H1 (cell line): Measurements from ENCODE around the gene HS3ST1. TPM values are rescaled to one million over a fixed set of nuclear protein-coding genes. Genes with fewer than 3 reads are reported as not detected.

Experiments used
- CTCF ChIA-PET: fragments of 300-600 bp; sonication (Branson Sonifier 250); formaldehyde crosslinking; loops from one replicate; lab custom pipeline; 2021; ENCODE audit not compliant: partially characterized antibody; lab: Charles Lee
- POLR2A ChIA-PET: fragments of 300-600 bp; sonication (Branson Sonifier 250); formaldehyde crosslinking; loops from one replicate; lab custom pipeline; 2021; ENCODE audit warnings: inconsistent platforms; ENCODE audit not compliant: partially characterized antibody; lab: Charles Lee
- DNase-seq, 2 experiments: peaks; one replicate each; pipeline versions ENCODE4 v3.0.0 to v3.0.0-alpha.2; 2010 to 2022; ENCODE audit warnings: low spot score in 2 of 2, low read depth in 1 of 2, mixed read lengths in 1 of 2
- FAIRE-seq: peaks from 2 replicates; lab custom pipeline; 2011; peaks lifted over from hg19 to GRCh38; lab: Jason Lieb, UNC
- H2AFZ ChIP-seq: 2 replicates; pipeline ENCODE4 v1.8.1; 2012; ENCODE audit warnings: low read length, inconsistent platforms
- H2AK5ac ChIP-seq: 2 replicates; pipeline ENCODE4 v1.6.1; 2013; ENCODE audit warnings: low read depth, low read length
- H2BK120ac ChIP-seq: replicated peaks from 2 replicates; pipeline ENCODE3; 2013; ENCODE audit warnings: low read depth, low read length, inconsistent platforms
- H2BK12ac ChIP-seq: 2 replicates; pipeline ENCODE4 v1.6.1; 2013; ENCODE audit warnings: low read depth, low read length
- H2BK15ac ChIP-seq: 2 replicates; pipeline ENCODE4 v1.6.1; 2013; ENCODE audit warnings: low read length
- H2BK20ac ChIP-seq: 2 replicates; pipeline ENCODE4 v1.6.1; 2013; ENCODE audit warnings: low read length
- H2BK5ac ChIP-seq: 2 replicates; pipeline ENCODE4 v1.6.1; 2013; ENCODE audit warnings: low read depth, low read length
- H3K14ac ChIP-seq: 2 replicates; pipeline ENCODE4 v1.6.1; 2013; ENCODE audit warnings: inconsistent platforms; ENCODE audit not compliant: insufficient read length
- H3K18ac ChIP-seq: 2 replicates; pipeline ENCODE4 v1.6.1; 2013; ENCODE audit warnings: low read length; ENCODE audit errors: extremely low read depth
- H3K23ac ChIP-seq: 2 replicates; pipeline ENCODE4 v1.6.1; 2013; ENCODE audit warnings: inconsistent platforms; ENCODE audit not compliant: insufficient read length
- H3K23me2 ChIP-seq: 2 replicates; pipeline ENCODE4 v1.6.1; 2013; ENCODE audit warnings: low read depth, low read length
- H3K27ac ChIP-seq: 2 replicates; pipeline ENCODE4 v1.6.1; 2011; ENCODE audit warnings: low read depth, low read length, inconsistent platforms
- H3K27me3 ChIP-seq, 4 experiments: replicated peaks in 1 of 4; 1 replicate in 1 of 4; 2 replicates in 3 of 4; pipeline versions ENCODE4 v1.6.1 to v1.8.1; 2011 to 2013; ENCODE audit warnings: low read length in 3 of 4, mild to moderate bottlenecking in 3 of 4, inconsistent platforms in 2 of 4, mixed read lengths in 2 of 4, moderate library complexity in 1 of 4; ENCODE audit not compliant: control insufficient read depth in 3 of 4, insufficient read depth in 3 of 4; ENCODE audit errors: extremely low read depth in 1 of 4
- H3K36me3 ChIP-seq, 4 experiments: 2 replicates each; pipeline versions ENCODE4 v1.6.1 to v1.8.1; 2011 to 2013; ENCODE audit warnings: mild to moderate bottlenecking in 4 of 4, low read length in 3 of 4, moderate library complexity in 2 of 4, control low read depth in 1 of 4, inconsistent platforms in 1 of 4; ENCODE audit not compliant: insufficient read depth in 4 of 4, control insufficient read depth in 2 of 4
- H3K4ac ChIP-seq: replicated peaks from 2 replicates; pipeline ENCODE3; 2013; ENCODE audit warnings: low read length, low read depth, mixed read lengths, inconsistent platforms; ENCODE audit not compliant: insufficient read length
- H3K4me1 ChIP-seq, 4 experiments: replicated peaks in 1 of 4; 1 replicate in 1 of 4; 2 replicates in 3 of 4; pipeline versions ENCODE4 v1.6.1 to v1.8.1; 2011 to 2013; ENCODE audit warnings: low read length in 3 of 4, inconsistent platforms in 2 of 4, mixed read lengths in 1 of 4; ENCODE audit not compliant: insufficient read depth in 4 of 4, control insufficient read depth in 3 of 4
- H3K4me2 ChIP-seq, 2 experiments: 2 replicates each; pipeline versions ENCODE4 v1.6.1 to v1.8.1; 2011 to 2013; ENCODE audit warnings: low read depth in 2 of 2, low read length in 2 of 2, control low read depth in 1 of 2, inconsistent platforms in 1 of 2, mild to moderate bottlenecking in 1 of 2; ENCODE audit not compliant: insufficient read depth in 1 of 2
- H3K4me3 ChIP-seq, 4 experiments: fragments of 200-600, 300-600 bp in 1 of 4; sonication (generic), shearing (Covaris generic), sonication (Bioruptor Twin) in 1 of 4; 2 replicates each; pipeline versions ENCODE4 v1.5.1 to v1.8.1; 2011 to 2016; ENCODE audit warnings: low read length in 4 of 4, low read depth in 3 of 4, control low read depth in 2 of 4, inconsistent platforms in 2 of 4, mild to moderate bottlenecking in 2 of 4, mixed read lengths in 1 of 4, moderate library complexity in 1 of 4; ENCODE audit not compliant: insufficient read depth in 2 of 4; ENCODE audit errors: extremely low read depth in 1 of 4
- H3K56ac ChIP-seq: replicated peaks from 2 replicates; pipeline ENCODE3; 2013; ENCODE audit warnings: low read depth, mild to moderate bottlenecking, mixed read lengths, low read length, inconsistent platforms; ENCODE audit not compliant: insufficient read length
- H3K79me1 ChIP-seq: 2 replicates; pipeline ENCODE4 v1.6.1; 2013; ENCODE audit warnings: low read depth, low read length, control low read depth
- H3K79me2 ChIP-seq, 2 experiments: 2 replicates each; pipeline versions ENCODE4 v1.6.1 to v1.8.1; 2012 to 2013; ENCODE audit warnings: low read length in 2 of 2, mild to moderate bottlenecking in 2 of 2, inconsistent platforms in 1 of 2; ENCODE audit not compliant: insufficient read depth in 2 of 2, control insufficient read depth in 1 of 2
- H3K9ac ChIP-seq, 4 experiments: replicated peaks in 1 of 4; 1 replicate in 1 of 4; 2 replicates in 3 of 4; pipeline versions ENCODE4 v1.6.1 to v1.8.1; 2011 to 2013; ENCODE audit warnings: low read depth in 3 of 4, low read length in 3 of 4, control low read depth in 2 of 4, mild to moderate bottlenecking in 2 of 4, moderate library complexity in 2 of 4, inconsistent platforms in 1 of 4; ENCODE audit errors: extremely low read depth in 1 of 4
- H3K9me3 ChIP-seq, 2 experiments: 2 replicates each; pipeline versions ENCODE4 v1.6.1 to v1.8.1; 2012 to 2013; ENCODE audit warnings: mild to moderate bottlenecking in 2 of 2, moderate library complexity in 2 of 2, control low read depth in 1 of 2, inconsistent platforms in 1 of 2, low read depth in 1 of 2, low read length in 1 of 2, mixed read lengths in 1 of 2; ENCODE audit not compliant: insufficient read depth in 2 of 2
- H4K20me1 ChIP-seq, 2 experiments: replicated peaks in 1 of 2; 2 replicates each; pipeline versions ENCODE3 to v1.8.1; 2011 to 2013; ENCODE audit warnings: inconsistent platforms in 2 of 2, low read length in 2 of 2, mild to moderate bottlenecking in 1 of 2; ENCODE audit not compliant: insufficient read depth in 2 of 2, control insufficient read depth in 1 of 2
- H4K5ac ChIP-seq: 2 replicates; pipeline ENCODE4 v1.6.1; 2013; ENCODE audit warnings: low read length, low read depth, mixed read lengths, inconsistent platforms; ENCODE audit not compliant: insufficient read length
- H4K8ac ChIP-seq: 2 replicates; pipeline ENCODE4 v1.8.0; 2013; ENCODE audit warnings: mild to moderate bottlenecking, moderate library complexity, low read length, inconsistent platforms; ENCODE audit not compliant: insufficient read depth; ENCODE audit errors: extremely low read depth
- H4K91ac ChIP-seq: replicated peaks from 2 replicates; pipeline ENCODE3; 2013; ENCODE audit warnings: low read length, mixed read lengths, inconsistent platforms; ENCODE audit not compliant: insufficient read length
- ATF2 ChIP-seq: IDR thresholded peaks from 2 replicates; pipeline ENCODE4 v1.6.1; 2012; ENCODE audit warnings: low read length, inconsistent platforms
- NANOG ChIP-seq: IDR thresholded peaks from 2 replicates; pipeline ENCODE4 v1.6.1; 2011; ENCODE audit warnings: low read length, low read depth, mild to moderate bottlenecking, inconsistent platforms; ENCODE audit not compliant: insufficient read depth, poor library complexity, severe bottlenecking
- POLR2AphosphoS5 ChIP-seq: IDR thresholded peaks from 2 replicates; pipeline ENCODE4 v1.6.1; 2011; ENCODE audit warnings: low read depth, low read length
- RNF2 ChIP-seq: fragments of 200-900, 300-1000 bp; sonication (generic); IDR thresholded peaks from 2 replicates; pipeline ENCODE4 v1.7.1; 2016; ENCODE audit warnings: borderline replicate concordance, low read depth, mild to moderate bottlenecking, antibody characterized with exemption, low read length; ENCODE audit not compliant: poor library complexity, severe bottlenecking; ENCODE audit errors: missing control alignments
- SIRT6 ChIP-seq: IDR thresholded peaks from one replicate; pipeline ENCODE4 v1.7.1; 2012; ENCODE audit warnings: low read length, inconsistent platforms
- SP1 ChIP-seq: IDR thresholded peaks from 2 replicates; pipeline ENCODE4 v1.6.1; 2011; ENCODE audit warnings: low read depth, low read length
- SP4 ChIP-seq: IDR thresholded peaks from 2 replicates; pipeline ENCODE4 v1.6.1; 2012; ENCODE audit warnings: low read length, inconsistent platforms
- ZNF274 ChIP-seq: IDR thresholded peaks from 2 replicates; pipeline ENCODE4 v1.7.0; 2012; ENCODE audit warnings: low read length, borderline replicate concordance; ENCODE audit errors: extremely low read depth
- WGBS, 2 experiments: shearing (Covaris generic) in 1 of 2; methylation state at CpG; one replicate each; pipeline versions ENCODE4 v1.1.6 to v1.1.7; 2013 to 2015; ENCODE audit warnings: low lambda C conversion rate in 2 of 2, mixed read lengths in 2 of 2, inconsistent platforms in 1 of 2, low coverage in 1 of 2, missing lambda C conversion rate in 1 of 2; ENCODE audit not compliant: insufficient replicate concordance in 2 of 2, insufficient coverage in 1 of 2, insufficient read length in 1 of 2; ENCODE audit errors: extremely low coverage in 1 of 2, missing lambda C conversion rate in 1 of 2; 5-methylcytosine and 5-hydroxymethylcytosine counted together
- polyA plus RNA-seq, 7 experiments: library from polyadenylated mRNA; depleted of rRNA in 3 of 7; stranded (reverse) in 5 of 7; unstranded in 2 of 7; fragments of >200 nt in 5 of 7; fragments of 200-250 nt in 2 of 7; gene quantifications; 1 replicate in 5 of 7; 2 replicates in 1 of 7; 4 replicates in 1 of 7; pipeline versions ENCODE4 v1.2.1 to v1.2.3, GENCODE V29; 2011 to 2013; ENCODE audit warnings: missing spikeins in 2 of 7, mixed read lengths in 2 of 7
- total RNA-seq: library from RNA; stranded (reverse); fragmentation: NEBNext Ultra II Directional; extraction: Animal tissue kit (Norgen Biotek cat#: 25700); gene quantifications from 2 replicates; pipeline ENCODE4 v1.2.1, GENCODE V29; 2021
- TF ChIP-seq, protein P1 (sequence below): IDR thresholded peaks from 2 replicates; pipeline ENCODE4 v1.6.1; 2011; ENCODE audit warnings: low read length, improper control_type of control experiment
- TF ChIP-seq, protein P2 (sequence below): IDR thresholded peaks from 2 replicates; pipeline ENCODE4 v1.6.1; 2012; ENCODE audit warnings: inconsistent platforms

HS3ST1 gene
- total and polyA plus RNA-seq, 2 of the 8 experiments (the other 6 are each of a cell fraction or from before 2014, with no cell fraction given) = 0.50 to 1.5 TPM

GRCh38 chr4:11344916-11345315, 83.8 kb downstream of the HS3ST1 start:
- WGBS, 2 experiments = 91% methylated on average over 2 of the region's 2 CpGs; no CpG with 5 or more reads in 1 of the 2 experiments
- Histone ChIP-seq H2BK5ac (no peak overlapping the region), H3K4ac (no peak overlapping the region), H3K9me3 (no peaks in the 10 kb centered on the region), H3K9ac (no peak overlapping the region), H2BK120ac (no peak overlapping the region), H3K27ac (no peak overlapping the region), H4K91ac (no peak overlapping the region), H3K36me3 (no peaks in the 10 kb centered on the region; a peak in 2 of 8 replicates), H4K8ac (no peak overlapping the region), H2BK15ac (no peak overlapping the region), H3K27me3 (no peaks in the 10 kb centered on the region), H3K56ac (no peak overlapping the region), H3K79me1 (no peaks in the 10 kb centered on the region), H3K4me3 (no peak overlapping the region), H3K18ac (no peak overlapping the region), H4K5ac (no peak overlapping the region), H4K20me1 (no peaks in the 10 kb centered on the region), H2AK5ac (no peak overlapping the region), H3K4me2 (no peak overlapping the region), H3K23me2 (no peaks in the 10 kb centered on the region), H2BK20ac (no peak overlapping the region), H3K4me1 (no peaks in the 10 kb centered on the region), H3K23ac (no peak overlapping the region), H3K14ac (no peak overlapping the region), H3K79me2 (no peaks in the 10 kb centered on the region), H2BK12ac (no peak overlapping the region), H2AFZ (no peak overlapping the region)
- TF ChIP-seq SP4 (no peak), ZNF274 (no peak), POLR2AphosphoS5 (no peak), SP1 (no peak), ATF2 (no peak), NANOG (no peak), SIRT6 (no peak), RNF2 (no peak)
- TF ChIP-seq, protein P1, sequence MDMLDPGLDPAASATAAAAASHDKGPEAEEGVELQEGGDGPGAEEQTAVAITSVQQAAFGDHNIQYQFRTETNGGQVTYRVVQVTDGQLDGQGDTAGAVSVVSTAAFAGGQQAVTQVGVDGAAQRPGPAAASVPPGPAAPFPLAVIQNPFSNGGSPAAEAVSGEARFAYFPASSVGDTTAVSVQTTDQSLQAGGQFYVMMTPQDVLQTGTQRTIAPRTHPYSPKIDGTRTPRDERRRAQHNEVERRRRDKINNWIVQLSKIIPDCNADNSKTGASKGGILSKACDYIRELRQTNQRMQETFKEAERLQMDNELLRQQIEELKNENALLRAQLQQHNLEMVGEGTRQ = no peak
- TF ChIP-seq, protein P2, sequence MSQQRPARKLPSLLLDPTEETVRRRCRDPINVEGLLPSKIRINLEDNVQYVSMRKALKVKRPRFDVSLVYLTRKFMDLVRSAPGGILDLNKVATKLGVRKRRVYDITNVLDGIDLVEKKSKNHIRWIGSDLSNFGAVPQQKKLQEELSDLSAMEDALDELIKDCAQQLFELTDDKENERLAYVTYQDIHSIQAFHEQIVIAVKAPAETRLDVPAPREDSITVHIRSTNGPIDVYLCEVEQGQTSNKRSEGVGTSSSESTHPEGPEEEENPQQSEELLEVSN = no peak
- POLR2A ChIA-PET = no interaction called here
- DNase-seq (no peak), FAIRE-seq (no peak)
- CTCF ChIA-PET = no interaction called here
